HG02763 (cell line): ENCODE results near the gene TF.

ENCODE experiments used
- ATAC-seq: cut with Tn5 transposase; IDR thresholded peaks from one replicate; pipeline ENCODE4 v1.9.1; 2021; ENCODE audit warnings: mild to moderate bottlenecking, moderate library complexity; ENCODE audit not compliant: unreplicated experiment

The TF gene

GRCh38 chr3:133805384-133805701, 59.1 kb downstream of the TF start:
- no peak for ATAC-seq

- ATAC-seq = peak; percentile 99
These were observed 59.7 kb downstream of the TF start, which contains the start of gene SRPRB for GRCh38 chr3:133805702-133806475. Gene SRPRB, plus strand, starts transcription at chr3:133805815. Its CDS starts 34 bp downstream, at chr3:133805849.

GRCh38 chr3:133812872-133813271, 66.7 kb downstream of the TF start:
- no peak for ATAC-seq

GRCh38 chr3:133815386-133815785, 69.2 kb downstream of the TF start:
- no peak for ATAC-seq

- ATAC-seq = no peak
These were observed 73.9 kb downstream of the TF start for GRCh38 chr3:133820129-133820528.

GRCh38 chr3:133820889-133821675, 74.9 kb downstream of the TF start:
- ATAC-seq = no peak

GRCh38 chr3:133821767-133822638, 75.8 kb downstream of the TF start:
- ATAC-seq = no peak

GRCh38 chr3:133824961-133825485, 78.8 kb downstream of the TF start:
- ATAC-seq = no peak

- ATAC-seq = no peak
These were observed 80.0 kb downstream of the TF start for GRCh38 chr3:133825969-133826727.

- no peak for ATAC-seq
These were observed 80.9 kb downstream of the TF start for GRCh38 chr3:133827136-133827535.

GRCh38 chr3:133827684-133828083, 81.5 kb downstream of the TF start:
- ATAC-seq = no peak

- ATAC-seq = no peak
These were observed 82.5 kb downstream of the TF start for GRCh38 chr3:133828576-133829309.

GRCh38 chr3:133829310-133829707, 83.1 kb downstream of the TF start:
- ATAC-seq = no peak

GRCh38 chr3:133830071-133830470, 83.9 kb downstream of the TF start:
- no peak for ATAC-seq

GRCh38 chr3:133831966-133832801, 86.0 kb downstream of the TF start:
- ATAC-seq = no peak

GRCh38 chr3:133832802-133833144, 86.6 kb downstream of the TF start:
- ATAC-seq = no peak

- no peak for ATAC-seq
These were observed 87.1 kb downstream of the TF start for GRCh38 chr3:133833267-133833666.

- no peak for ATAC-seq
These were observed 87.9 kb downstream of the TF start for GRCh38 chr3:133833880-133834620.
